Esophagus muscularis mucosa (tissue), 4 donors: Measurements from ENCODE around the gene WNK1. TPM values are rescaled to one million over a fixed set of nuclear protein-coding genes. Genes with fewer than 3 reads are reported as not detected.
A peak's percentile ranks its signal among the peaks of the same experiment; 100 is the strongest.

Experiments
- DNase-seq: peaks from one replicate; pipeline ENCODE4 v3.0.0-alpha.2; 2017; ENCODE audit errors: extremely low spot score
- H3K27ac ChIP-seq, 4 donors: fragments of 200-600 bp; sonication (generic); replicated peaks in 1 of 4; 1 replicate in 3 of 4; 2 replicates in 1 of 4; pipeline ENCODE4 v1.5.1; 2016 to 2019; ENCODE audit warnings: mild to moderate bottlenecking in 1 of 4
- H3K27me3 ChIP-seq, 4 donors: fragments of 200-600 bp; sonication (generic); one replicate each; pipeline versions ENCODE4 v1.5.1 to v1.6.0; 2016 to 2019
- H3K36me3 ChIP-seq, 4 donors: fragments of 200-600 bp; sonication (generic); one replicate each; pipeline ENCODE4 v1.5.1; 2016 to 2019
- H3K4me1 ChIP-seq, 4 donors: fragments of 200-600 bp; sonication (generic); one replicate each; pipeline ENCODE4 v1.5.1; 2016 to 2019
- H3K4me3 ChIP-seq, 4 donors: fragments of 200-600 bp; sonication (generic); 1 replicate in 2 of 4; 2 replicates in 2 of 4; pipeline ENCODE4 v1.5.1; 2016 to 2019; ENCODE audit warnings: mild to moderate bottlenecking in 4 of 4, moderate library complexity in 1 of 4
- H3K9me3 ChIP-seq, 4 donors: fragments of 200-600 bp; sonication (generic); 1 replicate in 3 of 4; 2 replicates in 1 of 4; pipeline ENCODE4 v1.5.1; 2016 to 2019
- EP300 ChIP-seq: sonication (generic); formaldehyde crosslinking; IDR thresholded peaks from one replicate; pipeline ENCODE4 v1.6.1; 2017; ENCODE audit warnings: antibody characterized with exemption
- POLR2A ChIP-seq: fragments of 450-650 bp; IDR thresholded peaks from one replicate; pipeline ENCODE4 v1.6.1; 2017; ENCODE audit warnings: antibody characterized with exemption, moderate library complexity, mild to moderate bottlenecking, low read depth
- POLR2AphosphoS5 ChIP-seq, 2 donors: sonication (generic); formaldehyde crosslinking; IDR thresholded peaks; one replicate each; pipeline ENCODE4 v1.6.1; 2017; ENCODE audit warnings: antibody characterized with exemption in 2 of 2
- WGBS: methylation state at CpG from one replicate; pipeline ENCODE4 v1.1.5; 2018; 5-methylcytosine and 5-hydroxymethylcytosine counted together
- intact Hi-C: fragments of 100-400 bp; cut with DNase I; formaldehyde crosslinking; loops from one replicate; pipeline ENCODE4 v1.15.1; 2023
- total RNA-seq, 4 donors: library from RNA; depleted of rRNA; stranded (reverse); fragments of >200 nt; gene quantifications; one replicate each; pipeline versions ENCODE4 v1.1.0 to v1.2.1, GENCODE V29; 2016
- TF ChIP-seq, protein P1 (sequence below), 3 experiments: fragments of 200-600 bp in 2 of 3; fragments of 450-650 bp in 1 of 3; sonication (generic) in 2 of 3; IDR thresholded peaks; one replicate each; pipeline ENCODE4 v1.5.1; 2017 to 2019; ENCODE audit warnings: antibody characterized with exemption in 3 of 3, mild to moderate bottlenecking in 2 of 3, moderate library complexity in 1 of 3

The WNK1 gene
- total RNA-seq, 4 donors from 2014 or later: 137 to 250 (median 158) TPM

DNA sequence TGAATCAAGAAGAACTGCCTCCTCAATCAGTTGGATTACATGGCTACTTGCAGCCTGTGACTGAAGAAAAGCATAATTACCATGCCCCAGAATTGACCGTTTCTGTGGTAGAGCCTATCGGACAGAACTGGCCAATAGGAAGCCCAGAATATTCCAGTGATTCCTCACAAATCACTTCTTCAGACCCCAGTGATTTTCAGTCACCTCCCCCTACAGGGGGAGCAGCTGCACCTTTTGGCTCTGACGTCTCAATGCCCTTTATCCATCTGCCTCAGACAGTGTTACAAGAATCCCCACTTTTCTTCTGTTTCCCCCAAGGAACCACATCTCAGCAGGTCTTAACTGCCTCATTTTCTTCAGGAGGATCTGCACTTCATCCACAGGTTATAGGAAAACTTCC, 116.3 kb downstream of the WNK1 start:
- no peak for DNase-seq
- no peaks in the 10 kb centered on the region for H3K9me3 ChIP-seq
- peak in 1 of 2 donors; percentile 2 for TF ChIP-seq POLR2AphosphoS5 (IDR thresholded peaks at IDR 0.05)
- TF ChIP-seq, protein P1, sequence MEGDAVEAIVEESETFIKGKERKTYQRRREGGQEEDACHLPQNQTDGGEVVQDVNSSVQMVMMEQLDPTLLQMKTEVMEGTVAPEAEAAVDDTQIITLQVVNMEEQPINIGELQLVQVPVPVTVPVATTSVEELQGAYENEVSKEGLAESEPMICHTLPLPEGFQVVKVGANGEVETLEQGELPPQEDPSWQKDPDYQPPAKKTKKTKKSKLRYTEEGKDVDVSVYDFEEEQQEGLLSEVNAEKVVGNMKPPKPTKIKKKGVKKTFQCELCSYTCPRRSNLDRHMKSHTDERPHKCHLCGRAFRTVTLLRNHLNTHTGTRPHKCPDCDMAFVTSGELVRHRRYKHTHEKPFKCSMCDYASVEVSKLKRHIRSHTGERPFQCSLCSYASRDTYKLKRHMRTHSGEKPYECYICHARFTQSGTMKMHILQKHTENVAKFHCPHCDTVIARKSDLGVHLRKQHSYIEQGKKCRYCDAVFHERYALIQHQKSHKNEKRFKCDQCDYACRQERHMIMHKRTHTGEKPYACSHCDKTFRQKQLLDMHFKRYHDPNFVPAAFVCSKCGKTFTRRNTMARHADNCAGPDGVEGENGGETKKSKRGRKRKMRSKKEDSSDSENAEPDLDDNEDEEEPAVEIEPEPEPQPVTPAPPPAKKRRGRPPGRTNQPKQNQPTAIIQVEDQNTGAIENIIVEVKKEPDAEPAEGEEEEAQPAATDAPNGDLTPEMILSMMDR (IDR thresholded peaks at IDR 0.05): no peak
- intact Hi-C loops: no loop called here
- H3K27me3 ChIP-seq: no peaks in the 10 kb centered on the region
- no peak overlapping the region for H3K4me3 ChIP-seq
- H3K36me3 ChIP-seq: peaks cover 28 to 91% (median 66%) of the 10 kb centered on the region in 4 donors
- no peak overlapping the region for H3K27ac ChIP-seq
- WGBS: 75% methylated on average over 3 of the region's 3 CpGs
- no peaks in the 10 kb centered on the region for H3K4me1 ChIP-seq

DNA sequence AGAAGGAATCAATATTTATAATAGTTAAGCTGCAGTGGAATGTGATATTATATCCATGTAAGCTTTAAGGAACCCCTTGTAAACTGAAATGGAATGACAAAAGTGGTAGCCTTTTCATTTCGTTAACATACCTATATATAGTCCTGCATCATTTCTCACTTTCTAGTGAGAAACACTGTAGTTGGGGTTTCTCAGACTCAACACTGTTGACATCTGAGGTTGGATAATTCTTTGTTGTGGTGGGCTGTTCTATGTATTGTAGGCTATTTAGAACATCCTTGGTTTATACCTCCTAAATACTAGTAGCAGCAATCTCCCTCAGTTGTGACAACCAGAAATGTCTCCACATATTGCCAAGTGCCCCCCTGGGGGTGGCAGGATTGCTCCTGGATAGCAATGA, 118.0 kb downstream of the WNK1 start:
- intact Hi-C loops: no loop called here
- TF ChIP-seq POLR2A (no peak), POLR2AphosphoS5 (IDR thresholded peaks at IDR 0.05) (no peak), EP300 (no peak)
- TF ChIP-seq, protein P1 (IDR thresholded peaks at IDR 0.05): no peak
- 81% methylated on average over 1 of the region's 1 CpG for WGBS
- H3K4me3 ChIP-seq: no peak overlapping the region
- no peaks in the 10 kb centered on the region for H3K9me3 ChIP-seq
- peaks cover 28 to 92% (median 64%) of the 10 kb centered on the region in 4 donors for H3K36me3 ChIP-seq
- no peaks in the 10 kb centered on the region for H3K27me3 ChIP-seq
- no peak overlapping the region for H3K27ac ChIP-seq
- H3K4me1 ChIP-seq: no peaks in the 10 kb centered on the region
- DNase-seq: no peak

DNA sequence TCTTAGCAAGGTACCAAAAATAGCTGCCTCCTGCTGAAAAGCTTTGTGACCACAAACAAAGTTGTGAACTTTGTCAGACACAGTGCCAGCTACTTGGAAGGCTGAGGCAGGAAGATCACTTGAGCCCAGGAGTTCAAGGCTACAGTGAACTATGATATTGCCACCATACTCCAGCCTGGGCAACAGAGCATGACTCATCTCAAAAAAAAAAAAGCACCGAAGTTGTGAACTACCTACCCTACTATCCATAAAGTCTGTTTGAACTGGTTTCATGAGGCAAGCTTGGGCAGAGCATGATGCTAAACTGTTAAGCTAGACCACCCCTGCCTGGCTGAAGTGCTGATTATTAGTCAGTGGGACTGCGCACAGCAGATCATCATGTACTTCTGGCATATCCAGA, 121.6 kb downstream of the WNK1 start:
- Histone ChIP-seq H3K27ac (no peak overlapping the region), H3K4me1 (no peaks in the 10 kb centered on the region), H3K27me3 (no peaks in the 10 kb centered on the region), H3K36me3 (peaks cover 18 to 73% (median 50%) of the 10 kb centered on the region in 4 donors), H3K9me3 (no peaks in the 10 kb centered on the region), H3K4me3 (no peak overlapping the region)
- intact Hi-C loops: no loop called here
- no peak for DNase-seq
- TF ChIP-seq, protein P1 (IDR thresholded peaks at IDR 0.05): no peak
- TF ChIP-seq POLR2AphosphoS5 (IDR thresholded peaks at IDR 0.05) (no peak), POLR2A (no peak), EP300 (no peak)
- WGBS: 93% methylated on average over 2 of the region's 2 CpGs

DNA sequence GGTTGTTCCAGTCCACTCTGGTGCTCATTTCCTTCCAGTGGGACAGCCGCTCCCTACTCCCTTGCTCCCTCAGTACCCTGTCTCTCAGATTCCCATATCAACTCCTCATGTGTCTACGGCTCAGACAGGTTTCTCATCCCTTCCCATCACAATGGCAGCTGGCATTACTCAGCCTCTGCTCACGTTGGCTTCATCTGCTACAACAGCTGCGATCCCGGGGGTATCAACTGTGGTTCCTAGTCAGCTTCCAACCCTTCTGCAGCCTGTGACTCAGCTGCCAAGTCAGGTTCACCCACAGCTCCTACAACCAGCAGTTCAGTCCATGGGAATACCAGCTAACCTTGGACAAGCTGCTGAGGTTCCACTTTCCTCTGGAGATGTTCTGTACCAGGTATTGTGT, 127.3 kb downstream of the WNK1 start:
- peaks cover 64 to 85% (median 73%) of the 10 kb centered on the region in 4 donors for H3K36me3 ChIP-seq
- no peaks in the 10 kb centered on the region for H3K4me1 ChIP-seq
- 78% methylated on average over 5 of the region's 5 CpGs for WGBS
- H3K27me3 ChIP-seq: no peaks in the 10 kb centered on the region
- H3K4me3 ChIP-seq: no peak overlapping the region
- DNase-seq: no peak
- no peak for TF ChIP-seq POLR2A
- TF ChIP-seq EP300: no peak
- TF ChIP-seq, protein P1 (IDR thresholded peaks at IDR 0.05): no peak
- TF ChIP-seq POLR2AphosphoS5 (IDR thresholded peaks at IDR 0.05): no peak
- intact Hi-C loops: no loop called here
- no peaks in the 10 kb centered on the region for H3K9me3 ChIP-seq
- H3K27ac ChIP-seq: no peak overlapping the region

DNA sequence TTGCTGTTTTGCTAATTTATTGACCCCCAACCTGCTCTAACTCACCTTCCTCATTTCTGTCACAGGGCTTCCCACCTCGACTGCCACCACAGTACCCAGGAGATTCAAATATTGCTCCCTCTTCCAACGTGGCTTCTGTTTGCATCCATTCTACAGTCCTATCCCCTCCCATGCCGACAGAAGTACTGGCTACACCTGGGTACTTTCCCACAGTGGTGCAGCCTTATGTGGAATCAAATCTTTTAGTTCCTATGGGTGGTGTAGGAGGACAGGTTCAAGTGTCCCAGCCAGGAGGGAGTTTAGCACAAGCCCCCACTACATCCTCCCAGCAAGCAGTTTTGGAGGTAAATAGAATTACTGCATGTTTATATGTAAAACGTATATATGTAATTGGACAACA, 128.3 kb downstream of the WNK1 start:
- Histone ChIP-seq H3K27ac (no peak overlapping the region), H3K4me3 (no peak overlapping the region), H3K4me1 (no peaks in the 10 kb centered on the region), H3K9me3 (no peaks in the 10 kb centered on the region), H3K36me3 (peaks cover 74 to 87% (median 77%) of the 10 kb centered on the region in 4 donors), H3K27me3 (no peaks in the 10 kb centered on the region)
- DNase-seq: no peak
- TF ChIP-seq EP300 (no peak), POLR2AphosphoS5 (IDR thresholded peaks at IDR 0.05) (no peak), POLR2A (no peak)
- TF ChIP-seq, protein P1 (IDR thresholded peaks at IDR 0.05): no peak
- WGBS: 81% methylated on average over 4 of the region's 4 CpGs
- intact Hi-C loops: no loop called here
